ENCODE results near the gene PLAAT4. TPM values are rescaled to one million over a fixed set of nuclear protein-coding genes. Genes with fewer than 3 reads are reported as not detected.

The PLAAT4 gene
- total RNA-seq, 2 donors from 2014 or later = 80.8 to 110 TPM

DNA sequence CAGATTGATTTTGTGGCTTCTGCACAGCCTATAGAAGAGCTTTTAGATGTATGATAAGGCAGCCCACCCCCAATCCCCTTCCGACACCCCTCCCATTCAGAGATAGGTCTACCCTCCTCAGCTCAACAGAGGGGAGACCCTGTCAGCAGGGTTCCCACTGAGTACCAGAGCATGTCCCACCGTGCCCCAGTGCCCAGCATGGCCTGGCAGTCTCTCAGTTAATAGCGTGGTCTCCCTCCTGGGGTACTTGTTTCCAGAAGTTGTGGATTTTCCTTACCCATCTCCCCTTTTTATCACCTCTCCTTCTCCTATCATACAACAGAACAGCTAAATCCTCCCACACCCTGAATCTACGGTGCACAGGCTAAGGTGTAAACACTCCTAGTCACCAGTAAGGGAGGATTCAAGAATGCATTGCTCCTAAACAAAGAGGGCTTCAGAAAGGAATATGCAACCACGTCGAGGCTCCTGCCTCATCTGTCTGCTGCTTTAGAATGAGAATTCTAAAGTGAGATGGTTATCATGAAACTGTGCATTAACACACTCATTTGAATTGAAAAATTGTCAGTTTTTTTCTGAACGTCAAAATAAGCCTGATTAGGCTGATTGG is 19.9 kb downstream of the PLAAT4 start:
- Mint-ChIP-seq H3K4me1 (peaks cover 32% of the 10 kb centered on the region), H3K36me3 (ENCODE audit: low read depth) (no peaks in the 10 kb centered on the region), H3K4me3 (no peak overlapping the region), H3K27me3 (no peaks in the 10 kb centered on the region), H3K27ac (no peak overlapping the region)
- ATAC-seq (no peak), DNase-seq (no peak)
- H3K9me3 ChIP-seq (ENCODE audit: control insufficient read depth, low read length, poor library complexity, severe bottlenecking) = no peaks in the 10 kb centered on the region

DNA sequence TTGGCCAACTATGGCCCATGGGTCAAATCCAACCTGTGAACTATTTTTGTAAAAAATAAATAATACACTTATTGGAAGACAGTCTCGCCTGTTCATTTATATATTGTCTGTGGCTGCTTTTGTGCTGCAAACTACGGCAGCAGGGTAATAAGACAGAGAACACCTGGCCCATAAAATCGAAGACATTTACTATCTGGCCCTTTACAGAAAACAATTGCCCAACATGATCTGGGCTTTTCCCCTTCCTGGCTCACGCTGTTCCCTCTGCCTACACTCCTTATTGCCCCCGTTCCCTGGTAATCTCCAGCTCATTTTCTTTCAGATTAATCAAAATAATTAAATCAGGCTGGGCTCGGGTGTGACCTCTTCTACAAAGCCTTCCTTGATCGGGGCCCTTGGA is 21.0 kb downstream of the PLAAT4 start:
- H3K9me3 ChIP-seq (ENCODE audit: control insufficient read depth, low read length, poor library complexity, severe bottlenecking) = no peaks in the 10 kb centered on the region
- Mint-ChIP-seq H3K4me1 (peaks cover 31% of the 10 kb centered on the region), H3K4me3 (no peak overlapping the region), H3K27me3 (no peaks in the 10 kb centered on the region), H3K27ac (no peak overlapping the region), H3K36me3 (ENCODE audit: low read depth) (no peaks in the 10 kb centered on the region)
- ATAC-seq (no peak), DNase-seq (no peak)

DNA sequence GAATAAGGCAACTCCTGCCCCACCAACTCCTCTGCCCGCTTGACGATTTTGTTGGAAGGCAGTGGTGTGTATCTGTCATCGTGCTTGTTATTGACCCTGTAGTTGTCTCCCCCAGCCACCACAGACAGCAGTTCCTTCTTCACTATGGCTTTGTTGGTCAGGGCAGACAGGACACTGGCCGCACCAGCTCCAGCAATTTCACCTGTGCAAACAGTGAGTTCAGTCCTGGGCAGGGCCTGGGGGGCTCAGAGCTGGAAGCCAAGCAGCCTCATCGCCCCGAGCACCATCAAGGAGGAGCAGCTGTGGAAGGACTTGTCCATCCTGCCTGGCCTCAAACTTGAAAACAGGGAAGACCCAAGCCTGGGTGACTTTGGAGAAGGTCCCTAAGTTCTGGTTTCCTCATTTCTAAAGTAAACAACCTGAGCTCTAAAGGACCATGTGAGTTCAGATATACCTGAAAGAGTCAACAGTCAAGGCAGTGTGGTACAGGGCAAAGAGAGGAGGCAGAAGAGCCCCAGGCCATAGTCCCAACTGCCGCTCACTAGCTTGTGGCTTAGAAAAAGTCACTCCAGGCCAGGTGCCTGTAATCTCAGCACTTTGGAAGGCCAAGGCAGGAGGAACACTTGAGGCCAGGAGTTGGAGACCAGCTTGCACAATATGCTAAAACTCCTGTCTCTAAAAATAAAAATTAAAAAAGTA is 22.0 kb downstream of the PLAAT4 start:
- H3K4me3 Mint-ChIP-seq = no peak overlapping the region
- H3K9me3 ChIP-seq (ENCODE audit: control insufficient read depth, low read length, poor library complexity, severe bottlenecking) = no peaks in the 10 kb centered on the region
- H3K4me1 Mint-ChIP-seq = peaks cover 23% of the 10 kb centered on the region
- no peak for DNase-seq
- no peaks in the 10 kb centered on the region for H3K27me3 Mint-ChIP-seq
- no peaks in the 10 kb centered on the region for H3K36me3 Mint-ChIP-seq (ENCODE audit: low read depth)
- no peak for ATAC-seq
- H3K27ac Mint-ChIP-seq = peak overlapping the region; percentile 21

DNA sequence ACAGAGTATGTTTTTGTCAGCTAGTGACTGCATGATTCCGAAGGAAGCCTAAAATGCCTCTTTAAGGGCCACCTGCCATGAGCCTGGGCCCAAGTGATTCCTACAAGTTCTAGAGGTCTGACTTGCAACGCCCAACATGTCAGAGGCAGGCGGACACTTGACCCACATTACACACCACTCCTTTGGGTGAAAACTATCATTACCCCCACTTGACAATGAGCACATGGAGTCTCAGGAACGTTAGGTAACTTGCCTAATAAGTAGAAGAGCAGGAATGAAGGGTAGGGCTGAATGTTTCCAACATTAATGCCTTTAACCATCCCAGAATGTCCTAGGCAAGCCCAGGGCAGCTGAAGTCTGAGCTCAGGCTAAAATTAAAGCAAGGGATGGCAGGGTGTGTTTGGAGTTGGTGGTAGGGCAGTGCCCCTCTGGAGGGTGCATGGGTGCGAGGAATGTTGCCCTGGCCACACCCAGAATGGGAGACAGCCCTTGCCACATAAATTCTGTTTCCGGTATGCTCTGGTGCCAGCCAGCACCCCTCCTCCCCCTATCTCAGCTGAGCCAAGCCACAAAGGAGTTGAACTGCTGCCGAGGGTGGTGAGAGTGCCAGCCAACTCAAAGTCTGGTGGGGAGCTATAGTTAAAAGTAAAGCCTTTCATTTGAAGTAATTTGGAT is 24.0 kb downstream of the PLAAT4 start:
- Mint-ChIP-seq H3K4me1 (peaks cover 26% of the 10 kb centered on the region), H3K27me3 (no peaks in the 10 kb centered on the region), H3K4me3 (peak overlapping the region; percentile 25), H3K36me3 (ENCODE audit: low read depth) (no peaks in the 10 kb centered on the region), H3K27ac (peak overlapping the region; percentile 79)
- ATAC-seq = peak; percentile 73
- DNase-seq = no peak
- H3K9me3 ChIP-seq (ENCODE audit: control insufficient read depth, low read length, poor library complexity, severe bottlenecking) = no peaks in the 10 kb centered on the region

DNA sequence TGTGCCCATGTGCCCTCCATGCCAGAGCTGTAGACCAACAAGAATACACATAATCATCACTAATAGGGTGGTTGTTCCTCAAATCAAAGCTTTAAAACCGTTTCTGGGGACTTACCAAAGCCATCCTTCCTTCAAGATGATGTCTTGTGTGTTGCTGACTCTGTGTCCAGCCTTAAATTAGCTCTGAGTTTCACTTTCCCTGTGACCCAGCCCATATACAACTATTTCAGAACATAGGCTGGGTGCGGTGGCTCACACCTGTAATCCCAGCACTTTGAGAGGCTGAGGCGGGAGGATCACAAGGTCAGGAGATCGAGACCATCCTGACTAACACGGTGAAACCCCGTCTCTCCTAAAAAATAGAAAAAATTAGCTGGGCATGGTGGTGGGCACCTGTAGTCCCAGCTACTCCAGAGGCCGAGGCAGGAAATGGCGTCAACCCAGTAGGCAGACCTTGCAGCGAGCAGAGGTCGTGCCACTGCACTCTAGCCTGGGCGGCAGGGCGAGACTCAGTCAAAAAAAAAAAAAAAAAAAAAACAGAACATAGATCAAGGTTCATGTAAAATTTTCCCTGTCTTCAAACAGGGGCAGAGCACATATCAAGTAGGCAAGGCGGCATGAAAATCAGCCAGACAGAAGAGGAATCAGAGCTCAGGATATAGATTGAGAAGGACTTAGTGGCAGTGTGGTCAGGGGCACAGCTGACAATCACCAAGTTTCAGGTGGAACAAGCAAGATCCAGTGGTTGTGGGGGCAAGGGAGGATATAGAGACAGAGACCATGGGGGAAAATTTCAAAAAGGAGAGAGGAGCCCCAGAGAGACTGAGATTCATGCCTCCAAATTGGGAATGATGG is 26.8 kb downstream of the PLAAT4 start, which contains the start of gene PLAAT2:
Gene PLAAT2, minus strand, starts transcription at position 179 of the 855 bp plus-strand sequence. Its CDS starts 55 bp downstream, at position 124.
- Mint-ChIP-seq H3K4me1 (peaks cover 39% of the 10 kb centered on the region), H3K36me3 (ENCODE audit: low read depth) (no peaks in the 10 kb centered on the region), H3K27me3 (no peaks in the 10 kb centered on the region), H3K4me3 (no peak within 1 kb of the TSS), H3K27ac (peak within 1 kb of the TSS; percentile 90)
- no peaks in the 10 kb centered on the region for H3K9me3 ChIP-seq (ENCODE audit: control insufficient read depth, low read length, poor library complexity, severe bottlenecking)
- no peak for DNase-seq
- no peak for ATAC-seq

DNA sequence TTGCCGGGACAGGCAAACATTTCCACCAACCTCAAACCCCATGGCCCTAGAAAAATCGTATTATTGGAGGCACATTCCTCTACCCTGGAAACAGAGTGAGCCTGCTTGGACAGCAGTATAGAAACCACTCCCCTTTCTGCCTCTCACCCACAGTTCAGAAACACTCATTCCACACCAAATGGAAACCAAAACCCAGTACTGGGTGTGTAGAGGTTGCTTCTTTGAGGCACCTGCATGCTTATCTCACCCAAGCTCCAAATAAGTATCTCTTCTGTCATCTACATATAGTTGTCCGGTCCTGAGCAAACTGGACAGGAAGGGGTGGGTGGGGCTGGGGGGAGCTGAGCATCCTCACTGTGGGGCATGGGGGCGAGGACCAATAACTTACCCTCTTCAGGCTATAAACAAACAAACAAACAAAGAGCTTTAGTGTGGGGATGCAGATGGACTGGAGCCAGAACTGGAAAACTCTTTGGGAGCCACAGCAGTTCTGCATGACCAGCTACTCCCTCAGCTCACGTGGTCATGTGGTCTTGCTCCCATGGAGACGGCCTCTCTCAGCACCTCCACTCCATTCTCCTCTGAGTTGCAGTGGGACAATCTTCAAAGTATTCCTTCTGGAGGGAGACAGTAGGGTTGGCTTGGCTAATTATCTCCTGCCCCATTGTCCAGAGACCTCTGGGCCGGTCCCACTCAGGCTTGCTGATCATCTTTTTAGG is 27.6 kb downstream of the PLAAT4 start:
- Mint-ChIP-seq H3K4me1 (peaks cover 39% of the 10 kb centered on the region), H3K27ac (peak overlapping the region; percentile 90), H3K27me3 (no peaks in the 10 kb centered on the region), H3K4me3 (no peak overlapping the region), H3K36me3 (ENCODE audit: low read depth) (no peaks in the 10 kb centered on the region)
- no peaks in the 10 kb centered on the region for H3K9me3 ChIP-seq (ENCODE audit: control insufficient read depth, low read length, poor library complexity, severe bottlenecking)
- DNase-seq = no peak
- no peak for ATAC-seq

DNA sequence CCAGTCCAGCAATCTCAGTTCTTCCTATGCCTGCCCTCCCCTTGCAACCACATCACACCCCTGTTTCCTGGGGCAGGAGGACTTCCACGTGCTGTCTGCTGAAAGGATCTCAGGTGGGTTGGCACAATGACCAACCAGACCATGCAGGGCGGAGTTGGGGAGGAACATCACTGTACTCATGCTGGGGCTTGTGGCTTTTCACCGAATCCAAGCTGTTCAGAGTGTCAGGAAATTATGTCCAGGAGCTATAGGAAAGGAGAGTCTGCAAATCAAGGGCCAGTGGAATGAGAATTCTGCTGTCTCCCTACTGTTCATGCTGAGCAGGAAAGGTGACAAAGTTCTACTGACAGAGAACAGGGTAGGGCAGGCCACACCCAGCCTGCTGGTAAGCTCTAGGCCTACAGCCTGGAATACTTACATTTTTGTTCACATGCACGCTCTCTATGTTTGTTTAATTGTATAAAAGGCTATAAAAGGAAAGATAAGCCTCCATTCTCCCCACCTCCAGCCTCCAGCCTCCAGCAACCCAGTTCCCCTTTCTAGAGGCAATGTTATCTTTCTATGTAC is 28.3 kb downstream of the PLAAT4 start:
- DNase-seq (no peak), ATAC-seq (no peak)
- H3K4me1 Mint-ChIP-seq = peaks cover 37% of the 10 kb centered on the region
- no peaks in the 10 kb centered on the region for H3K36me3 Mint-ChIP-seq (ENCODE audit: low read depth)
- H3K27me3 Mint-ChIP-seq = no peaks in the 10 kb centered on the region
- peak overlapping the region; percentile 90 for H3K27ac Mint-ChIP-seq
- H3K4me3 Mint-ChIP-seq = no peak overlapping the region
- H3K9me3 ChIP-seq (ENCODE audit: control insufficient read depth, low read length, poor library complexity, severe bottlenecking) = no peaks in the 10 kb centered on the region

DNA sequence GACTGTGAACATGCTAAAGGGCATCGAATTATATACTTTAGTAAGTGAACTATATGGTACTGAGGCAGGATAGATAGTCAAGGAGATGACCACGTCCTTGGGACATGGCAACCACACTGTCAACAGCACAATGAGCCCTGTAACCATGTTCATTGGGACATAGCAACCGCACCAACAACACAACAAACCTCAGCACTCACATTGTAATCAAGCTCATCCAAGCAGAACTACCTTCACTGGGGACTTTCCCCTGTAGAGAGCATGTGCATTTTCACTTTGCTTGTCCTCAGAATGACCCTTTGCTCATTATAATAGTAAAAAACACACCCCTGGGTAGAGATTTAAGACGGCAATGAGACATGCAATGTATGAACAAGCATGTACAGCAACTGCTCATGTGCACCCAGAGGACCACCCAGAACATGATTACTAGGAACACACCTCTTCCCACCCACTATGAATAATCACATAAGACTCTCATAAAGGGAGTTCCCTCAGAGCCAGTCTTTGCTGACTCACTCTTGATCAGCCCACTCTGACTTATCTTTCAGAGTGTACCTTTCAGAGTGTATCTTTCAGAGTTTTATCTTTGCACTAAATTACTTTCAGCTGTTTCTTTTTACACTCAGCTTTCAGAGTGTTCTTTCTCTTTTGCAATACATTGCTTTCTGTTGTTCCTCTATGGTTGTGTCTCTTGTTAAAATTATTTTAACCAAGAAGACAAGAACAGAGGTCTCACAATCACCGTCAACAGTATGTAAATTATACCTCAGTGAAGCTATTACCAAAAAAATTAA is 30.6 kb downstream of the PLAAT4 start:
- H3K9me3 ChIP-seq (ENCODE audit: control insufficient read depth, low read length, poor library complexity, severe bottlenecking) = no peaks in the 10 kb centered on the region
- peak overlapping the region; percentile 47 for H3K4me3 Mint-ChIP-seq
- peak overlapping the region; percentile 98 for H3K27ac Mint-ChIP-seq
- ATAC-seq (peak; percentile 86), DNase-seq (peak; percentile 30 to 64 (median 56))
- H3K27me3 Mint-ChIP-seq = no peaks in the 10 kb centered on the region
- H3K36me3 Mint-ChIP-seq (ENCODE audit: low read depth) = no peaks in the 10 kb centered on the region
- H3K4me1 Mint-ChIP-seq = peaks cover 33% of the 10 kb centered on the region

DNA sequence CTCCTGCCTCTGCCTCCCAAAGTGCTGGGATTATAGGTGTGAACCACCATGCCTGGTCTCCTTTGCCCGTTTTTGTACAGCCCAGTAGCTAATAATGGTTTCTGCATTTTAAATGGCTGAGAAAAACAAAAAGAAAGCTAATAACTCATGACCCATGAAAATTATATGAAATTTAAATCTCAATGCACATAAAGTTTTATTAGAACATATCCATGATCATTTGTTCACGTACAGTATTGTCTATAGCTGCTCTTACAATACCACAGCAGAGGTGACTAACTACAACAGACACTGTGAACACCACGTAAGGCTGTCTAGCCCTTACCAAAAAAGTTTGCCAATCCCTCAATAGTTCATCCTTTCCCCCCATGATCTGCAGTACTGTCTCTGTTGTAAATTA is 33.0 kb downstream of the PLAAT4 start:
- Mint-ChIP-seq H3K27me3 (no peaks in the 10 kb centered on the region), H3K4me1 (peaks cover 30% of the 10 kb centered on the region), H3K27ac (peak overlapping the region; percentile 98), H3K36me3 (ENCODE audit: low read depth) (peaks cover 2% of the 10 kb centered on the region), H3K4me3 (no peak overlapping the region)
- DNase-seq (no peak), ATAC-seq (no peak)
- H3K9me3 ChIP-seq (ENCODE audit: control insufficient read depth, low read length, poor library complexity, severe bottlenecking) = no peaks in the 10 kb centered on the region

DNA sequence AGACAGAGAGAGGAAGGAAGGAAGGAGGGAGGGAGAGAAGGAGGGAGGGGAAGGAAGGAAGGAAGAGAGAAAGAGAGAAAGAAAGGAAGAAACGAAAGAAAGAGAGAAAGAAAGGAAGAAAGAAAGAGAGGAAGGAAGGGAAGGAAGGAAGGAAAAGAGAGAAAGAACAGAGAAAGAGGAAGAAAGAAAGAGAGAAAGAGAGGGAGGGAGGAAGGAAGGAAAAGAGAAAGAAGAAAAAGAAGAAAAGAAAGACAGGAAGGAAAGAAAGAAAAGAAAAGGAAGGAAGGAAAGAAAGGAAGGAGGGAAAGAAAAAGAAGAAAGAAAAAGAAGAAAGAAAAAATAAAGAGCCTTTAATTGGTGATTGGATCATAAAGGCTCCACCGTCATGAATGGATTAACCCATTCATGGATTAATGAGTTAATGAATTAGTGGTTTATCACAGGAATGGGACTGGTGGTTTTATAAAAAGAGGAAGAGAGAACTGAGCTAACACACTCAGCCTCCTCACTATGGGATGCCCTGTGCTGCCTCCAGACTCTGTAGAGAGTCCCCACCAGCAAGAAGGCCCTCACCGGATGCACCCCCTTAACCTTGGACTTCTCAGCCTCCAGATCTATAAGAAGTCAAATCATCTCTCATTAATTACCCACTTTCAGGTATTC is 35.5 kb downstream of the PLAAT4 start:
- H3K4me1 Mint-ChIP-seq = peaks cover 24% of the 10 kb centered on the region
- DNase-seq (no peak), ATAC-seq (no peak)
- no peak overlapping the region for H3K4me3 Mint-ChIP-seq
- peaks cover 4% of the 10 kb centered on the region for H3K36me3 Mint-ChIP-seq (ENCODE audit: low read depth)
- H3K9me3 ChIP-seq (ENCODE audit: control insufficient read depth, low read length, poor library complexity, severe bottlenecking) = no peaks in the 10 kb centered on the region
- H3K27me3 Mint-ChIP-seq = no peaks in the 10 kb centered on the region
- H3K27ac Mint-ChIP-seq = peak overlapping the region; percentile 70

All from T-helper 17 cell (primary cell).